ENCODE results near the gene EPB41L4A.

EPB41L4A gene

DNA sequence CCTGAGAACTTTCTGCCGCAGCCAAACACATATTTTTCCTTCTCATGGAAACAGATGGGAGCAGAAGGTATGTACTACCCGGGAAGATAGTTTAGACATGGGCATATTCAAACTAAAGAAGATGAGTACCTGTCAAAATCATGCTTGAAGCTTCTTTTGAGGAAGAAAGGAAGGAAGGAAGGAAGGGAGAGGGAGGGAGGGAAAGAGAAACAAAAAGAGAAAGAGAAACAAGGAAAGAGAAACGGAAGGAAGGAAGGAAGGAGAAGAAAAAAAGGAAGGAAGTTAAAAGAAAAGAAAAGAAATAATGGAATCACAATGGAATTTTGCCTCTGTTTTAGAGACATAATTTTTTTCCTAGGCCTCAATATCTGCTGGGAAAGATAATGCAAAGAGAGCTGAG lies 34.6 kb downstream of the EPB41L4A start:
- no peak overlapping the region for H3K27ac ChIP-seq
- H3K4me3 ChIP-seq: no peak overlapping the region
- TF ChIP-seq, protein P1, sequence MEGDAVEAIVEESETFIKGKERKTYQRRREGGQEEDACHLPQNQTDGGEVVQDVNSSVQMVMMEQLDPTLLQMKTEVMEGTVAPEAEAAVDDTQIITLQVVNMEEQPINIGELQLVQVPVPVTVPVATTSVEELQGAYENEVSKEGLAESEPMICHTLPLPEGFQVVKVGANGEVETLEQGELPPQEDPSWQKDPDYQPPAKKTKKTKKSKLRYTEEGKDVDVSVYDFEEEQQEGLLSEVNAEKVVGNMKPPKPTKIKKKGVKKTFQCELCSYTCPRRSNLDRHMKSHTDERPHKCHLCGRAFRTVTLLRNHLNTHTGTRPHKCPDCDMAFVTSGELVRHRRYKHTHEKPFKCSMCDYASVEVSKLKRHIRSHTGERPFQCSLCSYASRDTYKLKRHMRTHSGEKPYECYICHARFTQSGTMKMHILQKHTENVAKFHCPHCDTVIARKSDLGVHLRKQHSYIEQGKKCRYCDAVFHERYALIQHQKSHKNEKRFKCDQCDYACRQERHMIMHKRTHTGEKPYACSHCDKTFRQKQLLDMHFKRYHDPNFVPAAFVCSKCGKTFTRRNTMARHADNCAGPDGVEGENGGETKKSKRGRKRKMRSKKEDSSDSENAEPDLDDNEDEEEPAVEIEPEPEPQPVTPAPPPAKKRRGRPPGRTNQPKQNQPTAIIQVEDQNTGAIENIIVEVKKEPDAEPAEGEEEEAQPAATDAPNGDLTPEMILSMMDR (IDR thresholded peaks at IDR 0.05): no peak
- DNase-seq (ENCODE audit: low spot score): no peak

DNA sequence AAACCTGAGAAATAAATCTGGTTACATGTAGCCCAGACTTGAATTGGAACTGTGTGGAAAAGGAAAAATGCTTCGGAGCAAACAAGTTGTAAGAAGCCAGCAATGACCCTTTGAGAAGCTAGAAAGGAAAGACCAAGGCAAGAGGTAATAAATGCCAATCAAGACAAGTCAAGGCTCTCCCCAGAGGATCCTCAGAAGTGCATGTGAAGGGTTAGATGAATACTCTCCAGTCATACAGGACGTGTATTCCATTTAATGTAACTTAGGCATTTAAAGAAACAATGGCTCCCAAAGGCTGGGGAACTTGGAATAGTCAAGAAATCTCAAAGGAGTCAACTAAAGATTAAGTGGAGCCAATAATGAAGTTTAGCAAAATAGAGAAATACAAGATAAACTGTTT lies 36.2 kb downstream of the EPB41L4A start:
- DNase-seq (ENCODE audit: low spot score): no peak
- TF ChIP-seq, protein P1 (IDR thresholded peaks at IDR 0.05): no peak

DNA sequence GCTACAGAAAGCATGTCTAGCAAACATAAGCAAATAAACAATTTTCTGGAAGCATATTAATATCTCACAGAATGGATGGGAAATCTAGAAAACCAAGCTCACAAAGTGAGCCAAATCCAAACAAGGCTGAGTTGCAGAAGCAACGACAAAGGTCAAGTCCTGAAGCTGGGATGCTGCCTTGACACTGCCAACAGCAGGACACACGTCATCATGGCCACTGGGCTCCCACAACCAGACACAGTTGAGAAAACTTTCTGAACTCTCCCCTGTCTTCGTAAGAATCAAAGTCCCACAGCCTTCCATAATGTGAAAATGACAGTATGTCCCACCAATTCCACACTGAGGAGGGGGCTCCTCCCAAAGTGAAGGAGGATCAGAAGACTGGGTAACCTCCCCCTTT lies 37.6 kb downstream of the EPB41L4A start:
- TF ChIP-seq, protein P1 (IDR thresholded peaks at IDR 0.05): no peak
- no peak for DNase-seq (ENCODE audit: low spot score)
- H3K27ac ChIP-seq: no peak overlapping the region
- no peak overlapping the region for H3K4me3 ChIP-seq

More for the DNA sequence above, 36.2 kb downstream of the EPB41L4A start:
- H3K27ac ChIP-seq: no peak overlapping the region
- no peak overlapping the region for H3K4me3 ChIP-seq

DNA sequence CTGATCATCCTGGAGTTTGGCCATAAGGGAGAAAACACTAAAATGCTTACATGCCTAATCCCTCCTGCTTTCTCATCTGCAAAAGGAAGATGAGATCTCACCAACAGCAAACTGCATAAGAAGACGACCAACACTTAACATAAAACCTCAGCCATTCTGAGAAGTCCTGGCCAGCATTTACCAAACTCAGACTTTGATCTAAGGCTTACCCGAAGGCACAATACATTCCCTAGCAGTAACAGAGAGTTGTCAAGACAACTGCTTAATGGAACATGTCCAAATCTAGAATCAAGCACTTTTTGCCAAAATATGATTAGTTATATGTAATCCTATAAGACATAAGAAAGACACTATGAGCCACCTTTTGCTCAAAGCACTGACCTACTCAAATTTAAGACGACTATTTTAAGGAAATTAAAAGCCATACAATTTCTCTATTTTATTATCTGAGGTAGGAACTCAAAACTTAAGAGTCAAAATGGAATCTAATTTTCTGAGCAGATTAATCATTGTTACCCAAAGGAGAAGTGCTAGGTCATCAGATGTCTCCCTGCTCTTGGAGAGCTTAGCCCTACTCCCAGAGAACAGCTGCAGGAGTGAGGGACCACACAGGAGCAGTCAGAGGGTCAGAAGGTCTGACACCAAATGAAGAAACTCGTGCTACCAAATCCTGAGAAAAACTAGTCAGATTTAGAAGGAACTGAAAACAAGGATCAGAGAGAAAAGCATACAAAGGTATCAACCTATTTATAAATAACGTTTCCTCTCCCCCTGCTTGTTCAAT lies 39.3 kb downstream of the EPB41L4A start:
- TF ChIP-seq, protein P1 (IDR thresholded peaks at IDR 0.05): no peak
- no peak overlapping the region for H3K4me3 ChIP-seq
- H3K27ac ChIP-seq: no peak overlapping the region
- DNase-seq (ENCODE audit: low spot score): no peak

DNA sequence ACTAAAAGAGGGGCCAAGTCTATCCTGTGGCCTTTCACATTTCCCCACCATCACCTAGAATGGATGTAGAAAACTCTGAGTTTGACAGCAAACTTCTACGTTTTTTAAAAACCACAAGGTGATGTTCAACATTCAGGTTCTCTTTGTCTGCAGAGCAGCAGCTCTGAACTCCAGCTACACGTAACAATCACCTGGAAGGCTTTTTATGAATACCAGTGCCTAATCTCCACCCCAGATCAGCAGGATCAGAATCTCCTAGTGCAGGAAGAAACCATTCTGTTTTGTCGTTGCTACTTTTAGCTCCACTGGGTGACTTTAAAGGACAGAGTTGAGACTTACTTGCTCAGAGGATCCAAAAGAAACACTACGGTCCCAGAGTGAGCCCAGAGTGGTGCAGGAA lies 44.3 kb downstream of the EPB41L4A start:
- no peak overlapping the region for H3K27ac ChIP-seq
- TF ChIP-seq, protein P1 (IDR thresholded peaks at IDR 0.05): no peak
- no peak for DNase-seq (ENCODE audit: low spot score)
- no peak overlapping the region for H3K4me3 ChIP-seq

DNA sequence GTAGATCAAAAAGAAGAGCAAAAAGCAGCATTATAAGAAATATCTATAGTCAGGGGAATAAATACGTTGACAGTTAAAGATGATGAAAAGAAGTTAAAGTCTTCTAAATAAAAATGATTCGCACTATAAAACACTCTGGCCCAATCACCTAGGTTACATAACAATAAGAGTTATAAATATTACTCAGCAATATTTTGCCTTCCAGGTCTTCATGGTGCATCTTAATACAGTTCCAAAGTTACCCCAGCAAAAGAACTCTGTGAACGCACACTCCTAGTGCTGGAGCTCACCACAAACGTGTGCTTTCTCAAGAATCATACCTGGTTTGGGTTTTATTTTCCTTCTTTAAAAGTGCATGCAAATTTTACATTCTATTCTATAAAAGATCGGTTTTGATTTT lies 44.7 kb downstream of the EPB41L4A start:
- H3K4me3 ChIP-seq: no peak overlapping the region
- TF ChIP-seq, protein P1 (IDR thresholded peaks at IDR 0.05): no peak
- H3K27ac ChIP-seq: no peak overlapping the region
- DNase-seq (ENCODE audit: low spot score): no peak

DNA sequence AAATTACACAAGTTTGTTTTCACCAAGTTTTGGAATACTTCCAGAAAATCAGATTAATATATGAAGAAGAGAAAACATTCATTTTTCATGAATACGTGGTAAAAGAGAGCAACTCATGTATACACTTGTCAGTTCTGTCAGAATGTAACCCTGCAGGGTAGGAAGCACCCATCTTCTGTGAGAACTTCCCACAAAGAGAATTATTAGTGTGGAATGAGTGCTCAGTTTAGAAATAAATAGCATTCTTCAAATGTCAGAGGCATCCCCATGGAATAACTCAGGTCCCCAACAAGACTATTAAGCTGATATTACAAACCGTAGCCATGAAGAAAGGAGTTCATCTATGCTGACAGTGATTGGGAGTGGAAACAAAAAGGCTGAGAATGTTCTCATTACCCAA lies 45.2 kb downstream of the EPB41L4A start:
- no peak for DNase-seq (ENCODE audit: low spot score)
- TF ChIP-seq, protein P1 (IDR thresholded peaks at IDR 0.05): no peak
- Histone ChIP-seq H3K27ac (no peak overlapping the region), H3K4me3 (no peak overlapping the region)

Data from coronary artery (tissue), 2 donors.